K562 (cell line): ENCODE data around the gene CCDC137. TPM values are rescaled to one million over a fixed set of nuclear protein-coding genes. Genes with fewer than 3 reads are reported as not detected.

ENCODE experiments used
- ATAC-seq: fragments of 200-7000 bp; cut with Tn5 transposase; 3 replicates; pipeline ENCODE4 v1.9.1; 2020; ENCODE audit warnings: moderate library complexity
- BruUV-seq: library from RNA; stranded (reverse); fragments of 400-500 nt; replicated peaks from 2 replicates; lab custom pipeline; 2021; lab: Mats Ljungman, UMichigan
- CTCF ChIA-PET: fragments of 300-600 bp; formaldehyde crosslinking; extraction: SDS; loops from one replicate; lab custom pipeline; 2021; ENCODE audit warnings: low intra/inter-chr PET ratio; lab: Yijun Ruan, JAX
- POLR2A ChIA-PET: fragments of 300-600, 350-650 bp; sonication (Branson Sonifier 250); formaldehyde crosslinking; extraction: SDS; loops from one replicate; lab custom pipeline; 2021; ENCODE audit warnings: antibody characterized with exemption, inconsistent platforms; lab: Yijun Ruan, JAX
- DNase-seq, 4 experiments: peaks; one replicate each; pipeline versions ENCODE4 v3.0.0 to v3.0.0-alpha.2; 2011 to 2018; ENCODE audit warnings: low spot score in 3 of 4, mixed read lengths in 3 of 4; ENCODE audit errors: extremely low read depth in 1 of 4
- FAIRE-seq: peaks from 2 replicates; lab custom pipeline; 2011; peaks lifted over from hg19 to GRCh38; lab: Jason Lieb, UNC
- H2AFZ ChIP-seq: 2 replicates; pipeline ENCODE4 v1.6.0; 2011; ENCODE audit warnings: low read depth, low read length, control low read depth, inconsistent platforms
- H3K27ac ChIP-seq: fragments of 200-600 bp; 3 replicates; pipeline ENCODE4 v1.8.0; 2011; ENCODE audit warnings: low read depth, mild to moderate bottlenecking, control low read depth, inconsistent platforms, low read length, moderate library complexity, mixed read lengths; ENCODE audit errors: extremely low read depth
- H3K27me3 ChIP-seq, 2 experiments: fragments of 300-600 bp in 1 of 2; 2 replicates in 1 of 2; 3 replicates in 1 of 2; pipeline versions ENCODE4 v1.6.0 to v1.8.0; 2011; ENCODE audit warnings: inconsistent platforms in 2 of 2, low read length in 2 of 2, mild to moderate bottlenecking in 1 of 2, mixed read lengths in 1 of 2, moderate library complexity in 1 of 2; ENCODE audit not compliant: control insufficient read depth in 2 of 2, insufficient read depth in 2 of 2
- H3K36me3 ChIP-seq: fragments of 300-600 bp; 3 replicates; pipeline ENCODE4 v1.8.0; 2011; ENCODE audit warnings: mild to moderate bottlenecking, low read length, inconsistent platforms; ENCODE audit not compliant: control insufficient read depth, insufficient read depth
- H3K4me1 ChIP-seq, 2 experiments: fragments of 200-600 bp in 1 of 2; replicated peaks in 1 of 2; 2 replicates in 1 of 2; 3 replicates in 1 of 2; pipeline versions ENCODE4 v1.5.1 to v1.8.0; 2011; ENCODE audit warnings: inconsistent platforms in 2 of 2, low read length in 2 of 2, mild to moderate bottlenecking in 1 of 2, mixed read lengths in 1 of 2, moderate library complexity in 1 of 2; ENCODE audit not compliant: control insufficient read depth in 2 of 2, insufficient read depth in 2 of 2
- H3K4me2 ChIP-seq: 2 replicates; pipeline ENCODE4 v1.6.1; 2011; ENCODE audit warnings: low read length, control low read depth, inconsistent platforms, mixed read lengths; ENCODE audit not compliant: insufficient read depth
- H3K4me3 ChIP-seq: fragments of 200-600 bp; sonication (generic), shearing (Covaris generic); 2 replicates; pipeline ENCODE4 v1.5.1; 2016; ENCODE audit warnings: control low read depth, inconsistent platforms
- H3K79me2 ChIP-seq: fragments of 200-600 bp; 3 replicates; pipeline ENCODE4 v1.8.0; 2011; ENCODE audit warnings: low read length, inconsistent platforms; ENCODE audit not compliant: control insufficient read depth, insufficient read depth
- H3K9ac ChIP-seq, 2 experiments: 2 replicates each; pipeline versions ENCODE4 v1.6.0 to v1.6.1; 2011; ENCODE audit warnings: low read depth in 2 of 2, low read length in 2 of 2, control low read depth in 1 of 2, inconsistent platforms in 1 of 2, mild to moderate bottlenecking in 1 of 2, mixed read lengths in 1 of 2; ENCODE audit not compliant: insufficient read depth in 1 of 2
- H3K9me1 ChIP-seq: one replicate; pipeline ENCODE4 v1.6.0; 2011; ENCODE audit warnings: inconsistent platforms, mild to moderate bottlenecking, low read length, moderate library complexity; ENCODE audit not compliant: control insufficient read depth, insufficient read depth
- H3K9me3 ChIP-seq: replicated peaks from 2 replicates; pipeline ENCODE4 v1.5.1; 2011; ENCODE audit warnings: low read depth, low read length, inconsistent platforms; ENCODE audit not compliant: control insufficient read depth, insufficient read depth
- H4K20me1 ChIP-seq: replicated peaks from 2 replicates; pipeline ENCODE4 v1.6.1; 2011; ENCODE audit warnings: low read length, inconsistent platforms, mixed read lengths; ENCODE audit not compliant: control insufficient read depth, insufficient read depth
- GTF2E2 ChIP-seq: fragments of 200-800 bp; sonication (Bioruptor generic); IDR thresholded peaks from 2 replicates; pipeline ENCODE4 v1.6.1; 2016; ENCODE audit warnings: missing genetic modification characterization, missing compliant biosample characterization
- SMAD4 ChIP-seq: fragments of 250-450 bp; sonication (Bioruptor Pico); conservative IDR thresholded peaks from 2 replicates; pipeline ENCODE4 v1.8.0; 2021; ENCODE audit warnings: inconsistent platforms, mild to moderate bottlenecking, moderate library complexity
- TCF3 ChIP-seq: sonication (generic); formaldehyde crosslinking; IDR thresholded peaks from 2 replicates; pipeline ENCODE4 v1.4.0; 2020; ENCODE audit warnings: mild to moderate bottlenecking, missing genetic modification reagents
- ZNF589 ChIP-seq: fragments of 200-800 bp; sonication (Bioruptor generic); IDR thresholded peaks from 2 replicates; pipeline ENCODE4 v1.6.1; 2016; ENCODE audit warnings: low read depth, missing genetic modification characterization, missing compliant biosample characterization
- whole genome bisulfite sequencing: fragments of 100-300 bp; shearing (Covaris generic); methylation state at CpG from one replicate; pipeline ENCODE4 v1.1.6; 2016; ENCODE audit warnings: low coverage, mixed read lengths; ENCODE audit not compliant: insufficient coverage; ENCODE audit errors: missing lambda C conversion rate; 5-methylcytosine and 5-hydroxymethylcytosine counted together
- in situ Hi-C: fragments of 300-500 bp; cut with MboI; formaldehyde crosslinking; loops from 4 replicates; pipeline ENCODE4 v1.15.0; 2018; ENCODE audit warnings: inconsistent platforms, mixed read lengths
- intact Hi-C: fragments of 100-400 bp; cut with micrococcal nuclease; formaldehyde crosslinking; loops from 2 replicates; pipeline ENCODE4 v1.14.2; 2022
- polyA plus RNA-seq, 8 experiments: library from polyadenylated mRNA; depleted of rRNA in 4 of 8; stranded (reverse) in 5 of 8; unstranded in 3 of 8; fragments of >200 nt; fragmentation: Nextera tagmentation in 2 of 8; fragmentation: Illumina TruSeq in 1 of 8; extraction: Ambion mirVana in 2 of 8; extraction: Trizol in 1 of 8; gene quantifications; 2 replicates each; pipeline versions ENCODE4 v1.2.1 to v1.2.3, GENCODE V29; 2011 to 2014; ENCODE audit warnings: inconsistent platforms in 1 of 8, missing spikeins in 1 of 8
- total RNA-seq, 7 experiments: library from RNA; depleted of rRNA in 6 of 7; stranded (reverse); fragments of >200 nt in 6 of 7; fragmentation: Illumina TruSeq in 2 of 7; extraction: Trizol in 2 of 7; gene quantifications; 2 replicates each; pipeline versions ENCODE4 v1.2.1 to v1.2.3, GENCODE V29; 2011 to 2021; ENCODE audit warnings: low replicate concordance in 1 of 7
- TF ChIP-seq, protein P1 (sequence below): sonication (generic); formaldehyde crosslinking; IDR thresholded peaks from 2 replicates; pipeline ENCODE4 v1.8.0; 2022; ENCODE audit warnings: missing genetic modification reagents, mild to moderate bottlenecking, moderate library complexity, borderline replicate concordance
- TF ChIP-seq, protein P2 (sequence below): sonication (generic); formaldehyde crosslinking; IDR thresholded peaks from 2 replicates; pipeline ENCODE4 v1.8.1; 2022; ENCODE audit warnings: missing genetic modification reagents
- TF ChIP-seq, protein P3 (sequence below), 3 experiments: fragments of 200-800 bp in 1 of 3; sonication (Bioruptor generic) in 1 of 3; sonication (generic) in 1 of 3; formaldehyde crosslinking in 1 of 3; IDR thresholded peaks; 2 replicates each; pipeline versions ENCODE4 v1.6.1 to v1.8.0; 2016 to 2022; ENCODE audit warnings: mild to moderate bottlenecking in 2 of 3, missing compliant biosample characterization in 2 of 3, missing genetic modification characterization in 2 of 3, missing genetic modification reagents in 1 of 3
- TF ChIP-seq, protein P4 (sequence below): sonication (generic); formaldehyde crosslinking; IDR thresholded peaks from 2 replicates; pipeline ENCODE4 v1.8.0; 2022; ENCODE audit warnings: mild to moderate bottlenecking, missing genetic modification reagents

CCDC137 gene
- total and polyA plus RNA-seq, 9 of the 15 experiments (the other 6 are each of a cell fraction or from before 2014, with no cell fraction given), result 2.3 to 68.1 (median 38.3) TPM

DNA sequence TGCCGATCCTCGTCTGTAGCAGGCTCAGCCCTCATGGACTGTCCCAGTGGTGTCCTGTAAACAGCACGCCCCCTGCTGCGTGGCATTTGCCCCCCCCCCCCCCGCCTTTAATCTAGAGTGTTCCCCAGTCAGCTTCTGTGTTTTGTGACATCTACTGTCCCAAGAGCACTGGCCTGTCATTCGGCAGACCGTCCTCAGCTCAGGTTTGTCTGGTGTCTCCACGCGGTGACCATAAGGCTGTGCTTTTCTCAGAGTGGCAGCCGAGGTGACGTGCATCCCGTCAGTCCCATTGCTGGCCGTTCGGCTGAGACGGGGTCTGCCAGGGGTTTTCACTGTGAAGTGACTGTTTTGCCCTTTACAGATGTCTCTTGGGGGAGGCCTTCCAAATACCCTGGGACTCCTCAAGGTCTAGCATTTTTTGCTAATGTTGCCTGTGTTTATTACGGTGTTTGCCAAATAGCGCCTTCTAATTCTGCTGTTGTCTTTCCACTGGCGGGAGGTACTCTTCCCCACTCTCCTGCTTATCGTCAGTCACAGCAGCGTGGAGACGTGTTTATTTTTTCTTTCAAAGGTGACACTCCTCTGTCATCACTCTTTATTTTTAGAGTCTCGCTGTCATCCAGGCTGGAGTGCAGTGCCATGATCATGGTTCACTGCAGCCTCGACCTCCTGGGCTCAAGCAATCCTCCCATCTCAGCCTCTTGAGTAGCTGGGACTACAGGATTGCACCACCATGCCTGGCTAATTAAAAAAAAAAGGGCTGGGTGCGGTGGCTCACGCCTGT, 30.9 kb downstream of the CCDC137 start:
- ChIA-PET POLR2A (interaction anchor here (0.9 to 2.4 kb wide), 2 partner anchors 8 to 13 kb away, joined by 3 to 24 read pairs; partner anchors contain the start of genes ARL16 and HGS), CTCF (no interaction called here)
- Histone ChIP-seq H3K9ac (no peak overlapping the region), H3K36me3 (peaks cover 95% of the 10 kb centered on the region), H3K4me3 (no peak overlapping the region), H2AFZ (no peak overlapping the region), H3K4me2 (no peak overlapping the region), H3K9me1 (no peaks in the 10 kb centered on the region), H3K9me3 (no peaks in the 10 kb centered on the region), H3K4me1 (peaks cover 10 to 52% of the 10 kb centered on the region in 2 experiments; a peak in 4 of 5 replicates), H3K79me2 (peaks cover 23% of the 10 kb centered on the region), H3K27me3 (no peaks in the 10 kb centered on the region), H4K20me1 (peaks cover 14% of the 10 kb centered on the region), H3K27ac (no peak overlapping the region)
- intact Hi-C loops, result no loop called here
- 90% methylated on average over 21 of the region's 25 CpGs for WGBS
- ATAC-seq, result no peak
- no peak for FAIRE-seq
- in situ Hi-C loops, result no loop called here
- DNase-seq, result no peak
- peak; percentile 24; the same call in 1 of the 2 replicates for TF ChIP-seq TCF3 (CRISPR knock-in tag)
- no peak for TF ChIP-seq GTF2E2 (tag)
- TF ChIP-seq, protein P1, sequence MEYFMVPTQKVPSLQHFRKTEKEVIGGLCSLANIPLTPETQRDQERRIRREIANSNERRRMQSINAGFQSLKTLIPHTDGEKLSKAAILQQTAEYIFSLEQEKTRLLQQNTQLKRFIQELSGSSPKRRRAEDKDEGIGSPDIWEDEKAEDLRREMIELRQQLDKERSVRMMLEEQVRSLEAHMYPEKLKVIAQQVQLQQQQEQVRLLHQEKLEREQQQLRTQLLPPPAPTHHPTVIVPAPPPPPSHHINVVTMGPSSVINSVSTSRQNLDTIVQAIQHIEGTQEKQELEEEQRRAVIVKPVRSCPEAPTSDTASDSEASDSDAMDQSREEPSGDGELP, result no peak
- TF ChIP-seq, protein P2, sequence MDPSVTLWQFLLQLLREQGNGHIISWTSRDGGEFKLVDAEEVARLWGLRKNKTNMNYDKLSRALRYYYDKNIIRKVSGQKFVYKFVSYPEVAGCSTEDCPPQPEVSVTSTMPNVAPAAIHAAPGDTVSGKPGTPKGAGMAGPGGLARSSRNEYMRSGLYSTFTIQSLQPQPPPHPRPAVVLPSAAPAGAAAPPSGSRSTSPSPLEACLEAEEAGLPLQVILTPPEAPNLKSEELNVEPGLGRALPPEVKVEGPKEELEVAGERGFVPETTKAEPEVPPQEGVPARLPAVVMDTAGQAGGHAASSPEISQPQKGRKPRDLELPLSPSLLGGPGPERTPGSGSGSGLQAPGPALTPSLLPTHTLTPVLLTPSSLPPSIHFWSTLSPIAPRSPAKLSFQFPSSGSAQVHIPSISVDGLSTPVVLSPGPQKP (CRISPR knock-in tag), result no peak
- TF ChIP-seq SMAD4 (CRISPR knock-in tag), result no peak
- TF ChIP-seq, protein P3, sequence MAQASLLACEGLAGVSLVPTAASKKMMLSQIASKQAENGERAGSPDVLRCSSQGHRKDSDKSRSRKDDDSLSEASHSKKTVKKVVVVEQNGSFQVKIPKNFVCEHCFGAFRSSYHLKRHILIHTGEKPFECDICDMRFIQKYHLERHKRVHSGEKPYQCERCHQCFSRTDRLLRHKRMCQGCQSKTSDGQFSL (CRISPR knock-in tag; IDR thresholded peaks at IDR 0.05), result peak; percentile 62; the same call in 1 of the 2 replicates
- TF ChIP-seq, protein P3 (tag; IDR thresholded peaks at IDR 0.05), result no peak
- TF ChIP-seq, protein P4, sequence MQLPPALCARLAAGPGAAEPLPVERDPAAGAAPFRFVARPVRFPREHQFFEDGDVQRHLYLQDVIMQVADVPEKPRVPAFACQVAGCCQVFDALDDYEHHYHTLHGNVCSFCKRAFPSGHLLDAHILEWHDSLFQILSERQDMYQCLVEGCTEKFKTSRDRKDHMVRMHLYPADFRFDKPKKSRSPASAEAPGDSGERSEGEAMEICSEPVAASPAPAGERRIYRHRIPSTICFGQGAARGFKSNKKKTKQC (CRISPR knock-in tag), result no peak
- no peak for TF ChIP-seq ZNF589
- BruUV-seq, result no TSS peak
